T-helper 2 cell treated with Interferon-gamma antibody and Interleukin-4, amounts not matched to agents 5 μg/mL and 100 μg/mL, for 36 hours (primary cell): Measurements from ENCODE around the gene YPEL3.

Experiments used
- DNase-seq: peaks from one replicate; pipeline ENCODE4 v3.0.0; 2021; ENCODE audit warnings: low spot score
- H3K27ac Mint-ChIP-seq: one replicate; pipeline ENCODE4 v1.8.0; 2021; ENCODE audit warnings: mild to moderate bottlenecking, mixed read lengths
- H3K27me3 Mint-ChIP-seq: one replicate; pipeline ENCODE4 v1.8.0; 2021; ENCODE audit warnings: low read depth, mixed read lengths
- H3K36me3 Mint-ChIP-seq: one replicate; pipeline ENCODE4 v1.8.0; 2021; ENCODE audit warnings: low read depth, mixed read lengths
- H3K4me1 Mint-ChIP-seq: one replicate; pipeline ENCODE4 v1.8.0; 2021; ENCODE audit warnings: low read depth, mixed read lengths
- H3K4me3 Mint-ChIP-seq: one replicate; pipeline ENCODE4 v1.8.0; 2022; ENCODE audit warnings: mild to moderate bottlenecking, moderate library complexity, mixed read lengths
- H3K9me3 Mint-ChIP-seq: one replicate; pipeline ENCODE4 v1.8.0; 2021; ENCODE audit warnings: mixed read lengths

YPEL3 gene, protein sequence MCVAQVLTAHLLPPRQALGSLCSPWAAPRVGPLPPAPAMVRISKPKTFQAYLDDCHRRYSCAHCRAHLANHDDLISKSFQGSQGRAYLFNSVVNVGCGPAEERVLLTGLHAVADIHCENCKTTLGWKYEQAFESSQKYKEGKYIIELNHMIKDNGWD

DNA sequence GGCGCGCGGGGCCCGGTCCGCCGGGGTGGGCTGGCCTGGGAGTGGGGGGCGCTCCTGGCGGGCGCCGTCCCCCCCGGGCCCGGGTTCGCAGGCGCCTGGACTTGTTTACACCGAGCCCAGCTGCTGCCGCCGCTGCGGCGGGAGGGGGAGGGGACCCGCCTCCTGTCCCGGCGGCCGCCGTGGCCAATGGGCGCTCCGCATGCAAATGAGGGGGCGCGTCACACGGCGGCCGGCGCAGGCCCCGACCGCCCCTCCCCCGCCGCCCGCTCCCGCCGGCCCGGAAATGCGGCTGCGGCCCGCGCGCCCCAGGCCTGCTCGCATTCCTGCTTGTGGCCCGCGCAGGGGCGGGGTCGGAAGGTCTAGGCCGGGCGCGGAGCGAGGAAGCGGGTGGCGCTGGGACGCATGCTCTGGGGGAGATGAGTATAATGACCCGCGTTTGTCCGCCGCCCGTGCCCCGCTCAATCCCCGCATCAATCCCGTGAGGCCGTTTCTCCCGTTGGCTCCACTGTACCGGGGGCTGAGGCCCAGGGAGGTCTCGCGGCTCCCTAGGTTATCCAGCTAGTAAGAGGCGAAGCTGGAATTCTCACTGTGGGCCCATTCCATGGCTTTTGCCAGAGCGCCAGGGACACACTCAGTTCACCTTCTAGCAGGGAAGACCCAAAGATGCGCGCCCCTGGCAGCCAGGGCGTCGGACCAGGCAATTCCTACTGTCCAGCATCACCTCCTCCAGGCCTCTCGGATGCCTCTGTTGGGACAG is at the start of gene YPEL3:
Gene YPEL3, minus strand, starts transcription at position 109 of the 757 bp plus-strand sequence. CDS start 731 bp downstream, outside the sequence.
- Mint-ChIP-seq H3K27ac (peak within 1 kb of the TSS; percentile 88), H3K27me3 (no peaks in the 10 kb centered on the region), H3K36me3 (peaks cover 33% of the 10 kb centered on the region), H3K9me3 (peaks cover 22% of the 10 kb centered on the region), H3K4me3 (peak within 1 kb of the TSS; percentile 89), H3K4me1 (peaks cover 27% of the 10 kb centered on the region)
- peak; percentile 91 for DNase-seq

DNA sequence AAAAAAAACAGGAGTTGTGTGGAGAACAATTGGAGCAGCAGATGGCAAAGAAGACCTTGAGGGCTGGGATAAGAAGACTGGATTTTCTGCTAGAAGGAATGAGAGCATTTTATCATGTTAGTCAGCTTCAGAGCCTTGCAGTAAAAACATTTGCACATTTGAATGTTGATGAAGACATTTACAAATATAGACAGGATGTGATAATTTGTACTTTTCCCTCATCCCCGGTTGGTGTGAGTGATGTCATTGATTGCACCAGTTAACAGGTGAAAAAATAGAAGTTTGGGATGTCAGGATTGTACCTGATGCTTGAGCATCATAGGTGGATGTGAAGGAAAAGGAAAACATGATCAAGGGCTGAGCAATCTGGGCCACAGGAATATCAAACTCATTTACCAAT is 49.6 kb upstream of the YPEL3 start:
- Mint-ChIP-seq H3K4me1 (peaks cover 11% of the 10 kb centered on the region), H3K36me3 (peaks cover 6% of the 10 kb centered on the region), H3K9me3 (peaks cover 14% of the 10 kb centered on the region), H3K4me3 (no peak overlapping the region), H3K27me3 (no peaks in the 10 kb centered on the region), H3K27ac (no peak overlapping the region)
- no peak for DNase-seq

DNA sequence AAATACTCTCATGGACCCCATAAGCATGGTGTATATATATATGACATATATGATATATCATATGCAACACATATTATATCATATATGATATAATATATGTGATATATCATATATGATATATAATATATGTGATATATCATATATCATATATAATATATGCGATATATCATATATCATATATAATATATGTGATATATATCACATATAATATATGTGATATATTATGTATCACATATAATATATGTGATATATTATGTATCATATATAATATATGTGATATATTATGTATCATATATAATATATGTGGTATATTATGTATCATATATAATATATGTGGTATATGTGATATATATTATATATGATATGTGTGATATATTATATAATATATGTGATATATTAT is 48.9 kb upstream of the YPEL3 start:
- H3K36me3 Mint-ChIP-seq: peaks cover 6% of the 10 kb centered on the region

GRCh38 chr16:30144017-30144416 is 48.0 kb upstream of the YPEL3 start:
- Mint-ChIP-seq H3K36me3 (peaks cover 2% of the 10 kb centered on the region), H3K9me3 (peaks cover 7% of the 10 kb centered on the region), H3K27me3 (no peaks in the 10 kb centered on the region), H3K27ac (no peak overlapping the region), H3K4me1 (peaks cover 15% of the 10 kb centered on the region), H3K4me3 (no peak overlapping the region)
- DNase-seq: no peak

More for the DNA sequence above, 48.9 kb upstream of the YPEL3 start:
- Mint-ChIP-seq H3K27ac (no peak overlapping the region), H3K27me3 (no peaks in the 10 kb centered on the region), H3K4me1 (peaks cover 12% of the 10 kb centered on the region), H3K4me3 (no peak overlapping the region), H3K9me3 (peaks cover 14% of the 10 kb centered on the region)
- DNase-seq: no peak

- Mint-ChIP-seq H3K36me3 (no peaks in the 10 kb centered on the region), H3K4me3 (no peak overlapping the region), H3K27me3 (no peaks in the 10 kb centered on the region), H3K9me3 (no peaks in the 10 kb centered on the region), H3K4me1 (peaks cover 15% of the 10 kb centered on the region), H3K27ac (peak overlapping the region; percentile 22)
- DNase-seq: no peak
Observed at GRCh38 chr16:30143347-30143702, 47.3 kb upstream of the YPEL3 start.

DNA sequence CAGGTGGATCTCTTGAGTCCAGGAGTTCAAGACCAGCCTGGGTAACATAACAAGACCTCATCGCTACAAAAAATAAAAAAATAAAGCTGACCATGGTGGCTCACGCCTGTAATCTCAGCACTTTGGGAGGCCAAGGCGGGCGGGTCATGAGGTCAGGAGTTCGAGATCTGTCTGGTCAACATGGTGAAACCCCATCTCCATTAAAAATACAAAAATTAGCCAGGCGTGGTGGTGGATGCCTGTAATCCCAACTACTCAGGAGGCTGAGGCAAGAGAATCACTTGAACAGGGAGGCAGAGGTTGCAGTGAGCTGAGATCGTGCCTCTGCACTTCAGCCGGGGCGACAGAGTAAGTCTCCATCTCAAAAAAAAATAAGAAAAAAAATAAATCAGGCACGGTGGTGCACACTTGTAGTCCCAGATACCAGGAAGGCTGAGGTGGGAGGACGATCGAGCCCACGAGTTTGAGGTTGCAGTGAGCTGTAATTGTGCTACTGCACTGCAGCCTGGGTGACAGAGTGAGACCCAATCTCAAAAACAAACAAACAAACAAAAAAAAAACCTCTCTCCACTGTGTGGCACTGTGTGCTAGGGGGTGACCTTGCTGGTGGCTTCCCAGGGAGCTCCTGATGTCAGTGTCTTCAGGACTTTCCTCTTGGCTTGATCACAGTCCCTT is 46.8 kb upstream of the YPEL3 start:
- no peak overlapping the region for H3K4me3 Mint-ChIP-seq
- peak overlapping the region; percentile 22 for H3K27ac Mint-ChIP-seq
- H3K27me3 Mint-ChIP-seq: no peaks in the 10 kb centered on the region
- H3K4me1 Mint-ChIP-seq: peaks cover 15% of the 10 kb centered on the region
- no peaks in the 10 kb centered on the region for H3K36me3 Mint-ChIP-seq
- no peak for DNase-seq
- no peaks in the 10 kb centered on the region for H3K9me3 Mint-ChIP-seq

DNA sequence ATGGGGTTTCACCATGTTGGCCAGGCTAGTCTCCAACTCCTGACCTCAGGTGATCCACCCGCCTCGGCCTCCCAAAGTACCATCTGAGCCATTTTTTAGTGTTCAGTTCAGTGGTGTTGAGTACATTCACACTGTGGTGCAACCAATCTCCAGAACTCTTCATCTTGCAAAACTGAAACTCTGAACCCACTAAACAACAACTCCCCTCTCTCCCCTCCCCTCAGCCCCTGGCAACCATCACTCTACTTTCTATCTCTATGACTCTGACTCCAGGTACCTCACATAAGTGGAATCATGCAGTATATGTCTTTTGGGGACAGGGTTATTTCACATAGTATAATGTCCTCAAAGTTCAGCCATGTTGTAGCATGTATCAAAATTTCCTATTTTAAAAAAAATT is 45.7 kb upstream of the YPEL3 start:
- H3K36me3 Mint-ChIP-seq: no peaks in the 10 kb centered on the region
- H3K27me3 Mint-ChIP-seq: no peaks in the 10 kb centered on the region
- H3K9me3 Mint-ChIP-seq: no peaks in the 10 kb centered on the region
- H3K4me1 Mint-ChIP-seq: peaks cover 18% of the 10 kb centered on the region
- peak overlapping the region; percentile 50 for H3K27ac Mint-ChIP-seq
- no peak overlapping the region for H3K4me3 Mint-ChIP-seq
- no peak for DNase-seq

DNA sequence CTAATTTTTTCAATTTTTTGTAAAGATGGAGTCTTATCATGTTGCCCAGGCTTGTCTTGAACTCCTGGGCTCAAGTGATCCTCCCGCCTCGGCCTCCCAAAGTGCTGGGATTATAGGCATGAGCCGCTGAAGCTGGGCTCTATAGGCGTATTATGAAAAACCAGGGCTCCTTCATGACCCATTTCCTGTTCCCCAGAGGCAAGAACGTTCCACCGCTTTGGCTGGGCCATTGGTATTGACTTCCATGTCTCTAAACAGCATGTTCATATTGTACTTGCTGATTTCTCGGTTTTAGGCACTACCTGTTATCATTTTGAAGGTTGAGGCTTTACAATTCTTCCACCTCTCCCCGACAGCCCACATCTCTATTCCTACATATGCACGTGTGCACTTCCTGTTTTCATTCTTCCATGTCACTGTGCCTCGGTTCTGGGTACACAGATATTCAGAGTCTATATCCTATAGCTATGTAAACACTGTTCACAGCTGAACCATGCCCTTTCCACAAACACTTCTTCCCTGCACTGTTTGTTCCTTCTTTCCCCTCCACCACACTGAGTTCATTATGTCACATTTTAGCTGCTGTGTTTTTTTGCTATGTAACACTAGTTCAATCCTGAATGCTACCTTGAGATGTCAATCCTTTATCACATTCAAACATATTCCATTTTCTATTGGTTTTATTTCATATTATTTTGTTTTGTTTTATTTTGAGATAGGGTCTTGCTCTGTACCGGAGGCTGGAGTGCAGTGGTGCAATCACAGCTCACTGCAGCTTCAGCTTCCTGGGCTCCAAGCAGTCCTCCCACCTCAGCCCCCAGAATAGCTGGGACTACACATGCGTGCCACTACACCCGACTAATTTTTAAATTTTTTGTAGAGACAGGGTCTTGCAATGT is 43.8 kb upstream of the YPEL3 start:
- H3K36me3 Mint-ChIP-seq: peaks cover 2% of the 10 kb centered on the region
- H3K27ac Mint-ChIP-seq: peak overlapping the region; percentile 68
- no peaks in the 10 kb centered on the region for H3K9me3 Mint-ChIP-seq
- peaks cover 18% of the 10 kb centered on the region for H3K4me1 Mint-ChIP-seq
- peak overlapping the region; percentile 28 for H3K4me3 Mint-ChIP-seq
- H3K27me3 Mint-ChIP-seq: no peaks in the 10 kb centered on the region
- DNase-seq: no peak

- no peak for DNase-seq
- Mint-ChIP-seq H3K4me3 (no peak overlapping the region), H3K4me1 (peaks cover 16% of the 10 kb centered on the region), H3K27me3 (no peaks in the 10 kb centered on the region), H3K9me3 (peaks cover 2% of the 10 kb centered on the region), H3K27ac (no peak overlapping the region), H3K36me3 (peaks cover 5% of the 10 kb centered on the region)
Observed at GRCh38 chr16:30137897-30138296, 41.9 kb upstream of the YPEL3 start.

DNA sequence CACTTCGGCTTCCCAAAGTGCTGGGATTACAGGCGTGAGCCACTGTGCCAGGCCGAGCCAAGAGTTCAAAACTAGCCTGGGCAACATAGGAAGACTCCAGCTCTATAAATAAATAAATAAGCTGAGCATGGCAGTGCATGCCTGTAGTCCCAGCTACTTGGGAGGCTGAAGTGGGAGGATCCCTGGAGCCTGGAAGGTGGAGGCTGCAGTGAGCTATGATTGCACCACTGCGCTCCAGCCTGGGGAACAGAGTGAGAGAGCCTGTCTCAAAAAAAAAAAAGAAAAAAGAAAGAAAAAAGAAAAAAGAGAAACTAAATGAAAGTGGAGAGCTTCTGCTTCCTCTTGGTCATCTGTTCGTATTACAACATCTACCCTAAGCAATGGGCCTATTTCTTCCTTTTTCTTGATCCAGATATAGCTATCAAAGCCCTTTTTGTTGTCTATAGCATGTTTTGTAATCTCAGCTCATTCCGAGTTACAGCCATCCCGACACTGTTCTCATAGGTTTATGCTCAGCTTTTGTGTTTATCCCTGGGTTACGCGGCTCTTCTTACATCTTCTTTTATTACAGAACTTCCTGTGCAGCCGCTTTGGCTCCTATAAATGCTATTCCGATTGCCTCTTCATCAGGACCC is 41.1 kb upstream of the YPEL3 start:
- peaks cover 19% of the 10 kb centered on the region for H3K4me1 Mint-ChIP-seq

GRCh38 chr16:30132591-30132990 is 36.6 kb upstream of the YPEL3 start:
- peak overlapping the region; percentile 20 for H3K27ac Mint-ChIP-seq
- no peak overlapping the region for H3K4me3 Mint-ChIP-seq
- H3K27me3 Mint-ChIP-seq: no peaks in the 10 kb centered on the region
- DNase-seq: no peak
- H3K36me3 Mint-ChIP-seq: peaks cover 14% of the 10 kb centered on the region
- peaks cover 20% of the 10 kb centered on the region for H3K4me1 Mint-ChIP-seq
- peaks cover 10% of the 10 kb centered on the region for H3K9me3 Mint-ChIP-seq

More for the DNA sequence above, 41.1 kb upstream of the YPEL3 start:
- H3K9me3 Mint-ChIP-seq: peaks cover 3% of the 10 kb centered on the region
- peaks cover 9% of the 10 kb centered on the region for H3K36me3 Mint-ChIP-seq
- H3K4me3 Mint-ChIP-seq: no peak overlapping the region
- H3K27me3 Mint-ChIP-seq: no peaks in the 10 kb centered on the region
- no peak for DNase-seq
- H3K27ac Mint-ChIP-seq: no peak overlapping the region

DNA sequence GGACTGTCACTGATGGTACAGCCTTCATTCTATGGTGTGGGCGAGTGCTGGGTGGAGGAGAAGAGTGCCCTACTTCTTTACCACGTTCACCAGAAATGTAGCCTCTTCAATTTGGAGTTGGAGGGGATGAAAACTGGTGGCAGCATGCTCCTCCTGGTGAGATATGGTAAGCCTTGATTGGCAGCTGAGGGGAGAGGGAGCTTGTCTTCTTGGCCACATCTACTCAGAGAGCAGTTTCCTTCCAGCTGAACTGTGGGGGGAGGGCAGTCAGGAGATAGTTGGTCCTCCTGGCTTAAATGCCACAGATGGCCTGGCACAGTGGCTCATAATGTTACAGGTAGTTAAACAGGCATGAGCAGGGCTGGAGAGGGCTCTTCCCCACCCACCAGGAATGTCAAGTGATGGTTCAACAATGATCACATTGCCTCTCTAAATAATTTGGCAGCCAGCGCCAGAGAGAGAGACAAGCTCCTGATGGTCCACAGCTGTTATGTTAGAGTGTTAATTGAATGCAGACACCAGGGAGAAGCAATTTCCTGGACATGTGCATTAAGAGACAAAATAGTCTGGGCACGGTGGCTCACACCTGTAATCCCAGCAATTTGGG is 36.0 kb upstream of the YPEL3 start:
- peaks cover 18% of the 10 kb centered on the region for H3K4me1 Mint-ChIP-seq
- peak overlapping the region; percentile 9 for H3K4me3 Mint-ChIP-seq
- no peaks in the 10 kb centered on the region for H3K27me3 Mint-ChIP-seq
- H3K27ac Mint-ChIP-seq: no peak overlapping the region
- peaks cover 10% of the 10 kb centered on the region for H3K9me3 Mint-ChIP-seq
- H3K36me3 Mint-ChIP-seq: peaks cover 14% of the 10 kb centered on the region
- DNase-seq: no peak

DNA sequence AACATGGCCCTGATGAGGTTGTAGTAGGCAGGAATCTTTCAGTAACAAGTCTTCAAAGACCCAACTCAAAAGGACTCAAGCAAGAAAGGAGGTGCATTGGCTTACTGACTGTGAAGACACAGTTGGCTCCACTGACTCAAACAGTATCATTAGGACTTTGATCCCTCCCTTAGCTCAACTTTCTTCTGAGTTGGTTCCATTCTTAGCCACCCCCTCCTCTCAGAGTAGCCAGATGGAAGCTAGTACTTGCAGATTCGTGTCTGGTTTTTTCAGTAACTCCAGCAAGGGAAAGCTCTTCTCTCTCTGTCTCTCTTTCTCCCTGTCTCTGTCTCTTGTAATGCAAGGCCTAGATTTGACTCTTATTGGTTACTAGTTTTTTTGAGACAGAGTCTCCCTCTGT is 32.0 kb upstream of the YPEL3 start:
- peaks cover 9% of the 10 kb centered on the region for H3K9me3 Mint-ChIP-seq
- no peaks in the 10 kb centered on the region for H3K27me3 Mint-ChIP-seq
- no peak overlapping the region for H3K27ac Mint-ChIP-seq
- no peak for DNase-seq
- H3K4me3 Mint-ChIP-seq: no peak overlapping the region
- peaks cover 14% of the 10 kb centered on the region for H3K4me1 Mint-ChIP-seq
- H3K36me3 Mint-ChIP-seq: peaks cover 10% of the 10 kb centered on the region
